SK-N-MC (cell line): ENCODE results near the gene NCKAP5.

ENCODE experiments used
- DNase-seq: peaks from one replicate; pipeline ENCODE4 v3.0.0-alpha.2; 2011; ENCODE audit warnings: low read depth, low spot score
- H3K27ac ChIP-seq: fragments of 200-600 bp; sonication (generic); 2 replicates; pipeline ENCODE4 v1.5.1; 2016; ENCODE audit warnings: mixed run types
- H3K36me3 ChIP-seq: fragments of 200-600 bp; sonication (generic); 2 replicates; pipeline ENCODE4 v1.6.1; 2017; ENCODE audit warnings: antibody characterized with exemption, low read length, mixed read lengths; ENCODE audit not compliant: insufficient read depth
- H3K4me3 ChIP-seq: fragments of 200-600 bp; sonication (generic); 2 replicates; pipeline ENCODE4 v1.5.1; 2016
- H3K9ac ChIP-seq: fragments of 200-600 bp; sonication (generic); 2 replicates; pipeline ENCODE4 v1.8.0; 2017; ENCODE audit warnings: mixed run types, mixed read lengths; ENCODE audit not compliant: insufficient read length
- H3K9me3 ChIP-seq: fragments of 200-600 bp; sonication (generic); 2 replicates; pipeline ENCODE4 v1.6.1; 2017; ENCODE audit warnings: low read depth, mild to moderate bottlenecking, antibody characterized with exemption, low read length, moderate library complexity, mixed read lengths
- EZH2 ChIP-seq: fragments of 200-600 bp; sonication (generic); IDR thresholded peaks from one replicate; pipeline ENCODE4 v1.6.1; 2017; ENCODE audit warnings: antibody characterized with exemption
- FOXP2 ChIP-seq: optimal IDR thresholded peaks from 2 replicates; pipeline ENCODE3; 2011; ENCODE audit warnings: mild to moderate bottlenecking, moderate library complexity; ENCODE audit not compliant: insufficient read depth; ENCODE audit errors: extremely low read length, control extremely low read depth
- POLR2AphosphoS5 ChIP-seq: IDR thresholded peaks from 2 replicates; pipeline ENCODE4 v1.6.1; 2012; ENCODE audit warnings: mild to moderate bottlenecking, low read depth, low read length, borderline replicate concordance

Gene NCKAP5

GRCh38 chr2:133171393-133172004, 396.8 kb downstream of the NCKAP5 start:
- peak; percentile 93 for DNase-seq
- Histone ChIP-seq H3K27ac (peak overlapping the region; percentile 87), H3K9me3 (no peaks in the 10 kb centered on the region), H3K4me3 (no peak overlapping the region), H3K9ac (no peak overlapping the region), H3K36me3 (no peaks in the 10 kb centered on the region)
- TF ChIP-seq EZH2 (no peak), FOXP2 (no peak), POLR2AphosphoS5 (no peak)

GRCh38 chr2:133169274-133169912, 398.9 kb downstream of the NCKAP5 start:
- Histone ChIP-seq H3K9me3 (no peaks in the 10 kb centered on the region), H3K9ac (no peak overlapping the region), H3K27ac (peak overlapping the region; percentile 34; the same call in 1 of the 2 replicates), H3K4me3 (peak overlapping the region; percentile 2; the same call in 1 of the 2 replicates), H3K36me3 (no peaks in the 10 kb centered on the region)
- TF ChIP-seq FOXP2 (no peak), POLR2AphosphoS5 (no peak), EZH2 (no peak)
- no peak for DNase-seq

- Histone ChIP-seq H3K4me3 (no peak overlapping the region), H3K9me3 (no peaks in the 10 kb centered on the region), H3K36me3 (no peaks in the 10 kb centered on the region), H3K27ac (no peak overlapping the region), H3K9ac (no peak overlapping the region)
- TF ChIP-seq FOXP2 (no peak), EZH2 (no peak), POLR2AphosphoS5 (no peak)
- DNase-seq = no peak
Observed at GRCh38 chr2:133167990-133168389, 400.3 kb downstream of the NCKAP5 start.

- Histone ChIP-seq H3K36me3 (no peaks in the 10 kb centered on the region), H3K9ac (peak overlapping the region; percentile 11), H3K4me3 (no peak overlapping the region), H3K9me3 (no peaks in the 10 kb centered on the region), H3K27ac (peak overlapping the region; percentile 59)
- no peak for DNase-seq
- TF ChIP-seq FOXP2 (no peak), POLR2AphosphoS5 (no peak), EZH2 (no peak)
Observed at GRCh38 chr2:133167223-133167622, 401.0 kb downstream of the NCKAP5 start.

GRCh38 chr2:133166031-133166430, 402.2 kb downstream of the NCKAP5 start:
- DNase-seq = no peak
- no peaks in the 10 kb centered on the region for H3K36me3 ChIP-seq
- TF ChIP-seq EZH2 (no peak), POLR2AphosphoS5 (no peak), FOXP2 (no peak)
- no peak overlapping the region for H3K9ac ChIP-seq
- H3K27ac ChIP-seq = no peak overlapping the region
- no peak overlapping the region for H3K4me3 ChIP-seq
- no peaks in the 10 kb centered on the region for H3K9me3 ChIP-seq

- Histone ChIP-seq H3K9me3 (no peaks in the 10 kb centered on the region), H3K9ac (no peak overlapping the region), H3K4me3 (no peak overlapping the region), H3K36me3 (no peaks in the 10 kb centered on the region), H3K27ac (no peak overlapping the region)
- no peak for TF ChIP-seq POLR2AphosphoS5
- no peak for TF ChIP-seq FOXP2
- no peak for DNase-seq
Observed at GRCh38 chr2:133163111-133163510, 405.2 kb downstream of the NCKAP5 start.

- H3K9ac ChIP-seq = no peak overlapping the region
- peaks cover 7% of the 10 kb centered on the region for H3K36me3 ChIP-seq
- H3K9me3 ChIP-seq = no peaks in the 10 kb centered on the region
- no peak overlapping the region for H3K4me3 ChIP-seq
- H3K27ac ChIP-seq = no peak overlapping the region
- no peak for TF ChIP-seq FOXP2
- no peak for TF ChIP-seq POLR2AphosphoS5
- TF ChIP-seq EZH2 = no peak
- DNase-seq = no peak
Observed at GRCh38 chr2:133158442-133158841, 409.8 kb downstream of the NCKAP5 start.

- TF ChIP-seq POLR2AphosphoS5 (no peak), FOXP2 (no peak), EZH2 (no peak)
- no peaks in the 10 kb centered on the region; the same call in 1 of the 2 replicates for H3K9me3 ChIP-seq
- no peak overlapping the region for H3K4me3 ChIP-seq
- no peak overlapping the region for H3K27ac ChIP-seq
- no peak for DNase-seq
- H3K36me3 ChIP-seq = peaks cover 7% of the 10 kb centered on the region
- no peak overlapping the region for H3K9ac ChIP-seq
Observed at GRCh38 chr2:133158024-133158423, 410.2 kb downstream of the NCKAP5 start.
